NCI-H524 (cell line): Measurements from ENCODE around the gene MCHR1.
A peak's percentile ranks its signal among the peaks of the same experiment; 100 is the strongest.
"Not testable (repeated sequence)": the region's sequence is repeated elsewhere in the genome, so short reads cannot be mapped to it uniquely, and the experiment has no call there.

Source experiments
- DNase-seq, 2 experiments: peaks; one replicate each; lab custom pipeline; 2025; lab: John Stamatoyannopoulos, UW

The MCHR1 gene

GRCh38 chr22:40687706-40688105, 8.4 kb downstream of the MCHR1 start:
- no peak for DNase-seq

- DNase-seq: no peak
Measured at GRCh38 chr22:40690370-40690769, 11.1 kb downstream of the MCHR1 start.

GRCh38 chr22:40691532-40691931, 12.2 kb downstream of the MCHR1 start:
- DNase-seq: no peak

- DNase-seq: peak; percentile 57 to 79
Measured at GRCh38 chr22:40694411-40694810, 15.1 kb downstream of the MCHR1 start.

- DNase-seq: no peak
Measured at GRCh38 chr22:40701274-40701673, 22.0 kb downstream of the MCHR1 start.

- peak; percentile 90 to 95 for DNase-seq
Measured at GRCh38 chr22:40703174-40703573, 23.9 kb downstream of the MCHR1 start.

- peak; percentile 80 to 92 for DNase-seq
Measured at GRCh38 chr22:40703736-40704135, 24.5 kb downstream of the MCHR1 start.

GRCh38 chr22:40705918-40706682, 26.8 kb downstream of the MCHR1 start:
- DNase-seq: no peak

- DNase-seq: no peak
Measured at GRCh38 chr22:40707154-40707553, 27.9 kb downstream of the MCHR1 start.

GRCh38 chr22:40708177-40708576, 28.9 kb downstream of the MCHR1 start:
- no peak for DNase-seq

GRCh38 chr22:40709752-40710413, 30.6 kb downstream of the MCHR1 start:
- peak in 1 of 2 experiments; percentile 23 for DNase-seq

GRCh38 chr22:40712311-40712710, 33.0 kb downstream of the MCHR1 start:
- no peak for DNase-seq

- peak; percentile 65 to 86 for DNase-seq
Measured at GRCh38 chr22:40714499-40715337, 35.4 kb downstream of the MCHR1 start.

GRCh38 chr22:40716116-40716515, 36.8 kb downstream of the MCHR1 start:
- DNase-seq: no peak

GRCh38 chr22:40717657-40718056, 38.4 kb downstream of the MCHR1 start:
- DNase-seq: not testable (repeated sequence)

- DNase-seq: no peak
Measured at GRCh38 chr22:40718250-40719204, 39.2 kb downstream of the MCHR1 start.

GRCh38 chr22:40719599-40719998, 40.3 kb downstream of the MCHR1 start:
- DNase-seq: no peak

- not testable (repeated sequence) for DNase-seq
Measured at GRCh38 chr22:40720156-40720537, 40.9 kb downstream of the MCHR1 start.

GRCh38 chr22:40720538-40721256, 41.4 kb downstream of the MCHR1 start:
- DNase-seq: no peak

- DNase-seq: peak; percentile 38 to 59
Measured at GRCh38 chr22:40721266-40721665, 42.0 kb downstream of the MCHR1 start.
